Urinary bladder (tissue), 4 donors: Measurements from ENCODE around the gene TGM6. TPM values are rescaled to one million over a fixed set of nuclear protein-coding genes. Genes with fewer than 3 reads are reported as not detected.

Source experiments
- DNase-seq: peaks from one replicate; pipeline ENCODE4 v3.0.0-alpha.2; 2015; ENCODE audit errors: extremely low spot score
- H3K27ac ChIP-seq: one replicate; pipeline ENCODE4 v1.5.1; 2013; ENCODE audit warnings: low read depth, mild to moderate bottlenecking, moderate library complexity
- H3K36me3 ChIP-seq: one replicate; pipeline ENCODE4 v1.6.1; 2013; ENCODE audit warnings: mild to moderate bottlenecking, moderate library complexity; ENCODE audit not compliant: insufficient read depth
- H3K4me1 ChIP-seq: one replicate; pipeline ENCODE4 v1.6.1; 2013; ENCODE audit warnings: mild to moderate bottlenecking, moderate library complexity; ENCODE audit not compliant: insufficient read depth
- H3K4me3 ChIP-seq: one replicate; pipeline ENCODE4 v1.5.1; 2013; ENCODE audit warnings: low read depth, low read length
- WGBS: extraction: QIAGEN DNeasy Blood & Tissue Kit; methylation state at CpG from one replicate; pipeline ENCODE4 v1.1.7; 2013; 5-methylcytosine and 5-hydroxymethylcytosine counted together
- polyA plus RNA-seq: library from polyadenylated mRNA; stranded (reverse); fragments of 200-250 nt; gene quantifications from one replicate; pipeline ENCODE4 v1.2.3, GENCODE V29; 2013
- total RNA-seq: library from RNA; depleted of rRNA; stranded (reverse); fragments of >200 nt; gene quantifications from one replicate; pipeline ENCODE4 v1.2.3, GENCODE V29; 2014
- donor health status: healthy with polysubstance abuse.
- donor health status: healthy.

TGM6 gene
- total and polyA plus RNA-seq, 2 donors = not detected

DNA sequence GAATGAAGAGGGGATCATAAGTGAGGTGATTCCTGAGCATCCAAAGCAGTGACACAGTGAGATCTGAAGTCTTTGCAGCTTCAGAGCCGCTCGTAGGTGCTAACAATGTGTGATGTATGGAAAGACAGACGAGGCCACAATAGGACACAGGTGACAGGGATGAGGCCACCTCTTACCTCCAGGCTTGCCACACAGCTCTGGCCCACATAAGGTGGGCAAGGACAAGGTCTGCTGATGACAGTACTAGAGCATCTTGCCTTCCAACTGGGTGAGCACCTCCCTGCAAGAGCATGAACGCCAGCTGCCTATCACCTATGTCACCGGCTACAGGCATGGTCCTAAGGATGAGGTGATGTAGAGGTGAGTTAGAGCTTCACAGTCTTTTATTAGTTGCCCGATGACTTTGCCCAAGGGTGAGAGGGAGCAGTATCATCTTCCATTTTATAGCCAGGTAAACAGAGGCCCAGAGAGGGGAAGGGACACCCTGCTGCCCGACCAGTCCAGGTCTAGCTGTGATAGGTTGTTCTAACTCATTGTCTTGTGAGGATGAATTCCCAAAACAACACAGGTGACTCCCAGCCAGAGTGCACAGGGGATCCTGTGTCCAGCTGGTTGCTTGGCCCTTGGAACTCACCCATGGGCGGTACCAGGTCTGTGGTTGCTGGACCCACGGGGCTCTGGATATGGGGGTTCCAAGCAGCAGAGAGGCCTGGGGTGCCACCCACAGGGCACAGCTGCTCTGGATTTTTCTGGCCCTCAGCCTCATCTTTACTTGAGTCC lies 6.2 kb upstream of the TGM6 start:
- Histone ChIP-seq H3K36me3 (no peaks in the 10 kb centered on the region), H3K4me3 (no peak overlapping the region), H3K4me1 (no peaks in the 10 kb centered on the region), H3K27ac (no peak overlapping the region)
- no peak for DNase-seq
- 77% methylated on average over 9 of the region's 9 CpGs for WGBS

DNA sequence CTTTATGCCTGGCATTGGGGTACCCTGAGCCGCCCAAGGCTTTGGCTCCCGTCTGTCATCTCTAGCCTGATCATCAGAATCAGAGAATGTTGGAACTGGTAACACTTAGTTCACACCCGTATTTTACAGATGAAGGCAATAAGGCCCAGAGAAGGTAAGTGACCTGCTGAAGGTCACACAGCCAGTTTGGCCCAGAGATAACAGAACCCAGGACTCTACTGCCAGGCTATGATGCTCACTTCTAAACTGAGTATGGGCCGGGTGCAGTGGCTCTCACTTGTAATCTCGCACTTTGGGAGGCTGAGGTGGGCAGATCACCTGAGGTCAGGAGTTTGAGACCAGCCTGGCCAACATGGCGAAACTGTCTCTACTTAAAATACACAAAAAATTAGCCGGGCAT lies 1.8 kb upstream of the TGM6 start:
- H3K4me1 ChIP-seq = no peaks in the 10 kb centered on the region
- H3K4me3 ChIP-seq = no peak overlapping the region
- no peak overlapping the region for H3K27ac ChIP-seq
- 85% methylated on average over 7 of the region's 7 CpGs for WGBS
- no peaks in the 10 kb centered on the region for H3K36me3 ChIP-seq
- no peak for DNase-seq

DNA sequence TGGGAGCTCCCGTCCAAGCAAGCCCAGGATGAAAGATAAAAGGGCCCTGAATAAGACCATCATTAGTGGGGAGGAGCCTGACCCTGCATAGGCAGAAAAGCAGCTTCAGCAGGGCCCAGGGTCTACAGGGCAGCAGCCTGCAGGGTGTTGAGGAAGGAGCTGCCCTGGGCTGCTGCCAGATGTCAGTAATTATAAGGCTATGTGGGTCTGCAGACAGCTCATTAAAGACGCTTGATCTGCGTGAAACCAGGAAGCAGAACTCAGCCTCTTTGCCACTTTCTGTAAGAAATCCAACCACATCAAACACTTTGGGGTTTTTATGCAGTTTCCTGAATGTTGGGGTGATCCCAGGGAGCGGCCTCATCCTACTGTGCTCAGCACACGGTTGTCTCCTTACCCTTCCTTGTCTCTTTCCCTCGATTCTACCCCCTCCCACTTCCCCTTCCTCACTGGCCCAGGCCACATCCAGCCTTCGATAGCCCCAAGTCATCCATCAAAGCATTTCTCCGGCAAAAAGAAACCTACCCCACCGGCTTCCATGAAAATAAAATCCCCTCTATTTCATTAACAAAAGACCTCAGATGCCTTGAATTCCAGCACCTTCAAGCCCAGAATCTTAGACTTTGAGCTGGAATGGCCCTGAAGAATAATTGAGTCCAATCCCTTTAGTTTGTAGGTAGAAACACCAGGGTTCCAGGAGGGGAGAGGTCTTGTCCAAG lies 1.0 kb upstream of the TGM6 start:
- Histone ChIP-seq H3K4me3 (no peak overlapping the region), H3K27ac (no peak overlapping the region), H3K4me1 (no peaks in the 10 kb centered on the region), H3K36me3 (no peaks in the 10 kb centered on the region)
- 21% methylated on average over 9 of the region's 9 CpGs for WGBS
- no peak for DNase-seq

- DNase-seq = no peak
Measured at GRCh38 chr20:2381303-2381702, 602 bp downstream of the TGM6 start.

GRCh38 chr20:2382833-2383232 lies 2.1 kb downstream of the TGM6 start:
- H3K36me3 ChIP-seq = no peaks in the 10 kb centered on the region
- no peaks in the 10 kb centered on the region for H3K4me1 ChIP-seq
- H3K4me3 ChIP-seq = no peak overlapping the region
- no peak overlapping the region for H3K27ac ChIP-seq
- WGBS = 90% methylated on average over 2 of the region's 2 CpGs
- DNase-seq = no peak

More at GRCh38 chr20:2381303-2381702, 602 bp downstream of the TGM6 start:
- Histone ChIP-seq H3K4me1 (no peaks in the 10 kb centered on the region), H3K4me3 (no peak overlapping the region), H3K36me3 (no peaks in the 10 kb centered on the region), H3K27ac (no peak overlapping the region)
- WGBS = 67% methylated on average over 7 of the region's 7 CpGs

GRCh38 chr20:2385026-2385425 lies 4.3 kb downstream of the TGM6 start:
- Histone ChIP-seq H3K4me3 (no peak overlapping the region), H3K36me3 (no peaks in the 10 kb centered on the region), H3K4me1 (no peaks in the 10 kb centered on the region), H3K27ac (no peak overlapping the region)
- DNase-seq = no peak
- WGBS = 53% methylated on average over 5 of the region's 5 CpGs

GRCh38 chr20:2385496-2385895 lies 4.8 kb downstream of the TGM6 start:
- no peak for DNase-seq
- Histone ChIP-seq H3K4me1 (no peaks in the 10 kb centered on the region), H3K4me3 (no peak overlapping the region), H3K27ac (no peak overlapping the region), H3K36me3 (no peaks in the 10 kb centered on the region)
- WGBS = 44% methylated on average over 6 of the region's 6 CpGs

- Histone ChIP-seq H3K4me3 (no peak overlapping the region), H3K4me1 (no peaks in the 10 kb centered on the region), H3K27ac (no peak overlapping the region), H3K36me3 (no peaks in the 10 kb centered on the region)
- no peak for DNase-seq
- 51% methylated on average over 5 of the region's 5 CpGs for WGBS
Measured at GRCh38 chr20:2386516-2387179, 5.9 kb downstream of the TGM6 start.

DNA sequence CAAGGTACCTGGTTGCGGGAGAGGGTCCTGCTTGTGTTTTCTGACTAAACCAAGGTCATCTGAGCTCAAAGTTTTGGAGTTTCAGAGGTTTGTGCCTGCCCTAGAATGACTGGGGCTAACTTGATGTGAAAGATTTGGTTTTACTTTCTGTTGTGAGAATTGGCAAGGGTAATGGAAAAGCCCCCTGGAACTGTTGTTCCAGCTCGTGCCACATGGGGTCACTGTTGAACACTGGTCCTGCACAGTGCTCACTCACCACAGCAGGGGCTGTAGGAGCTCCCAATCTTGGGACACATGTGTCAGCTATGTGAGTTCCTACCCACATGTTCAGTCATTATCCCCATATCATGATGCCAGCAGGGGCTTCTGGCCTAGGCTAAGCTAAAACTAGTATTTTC lies 6.5 kb downstream of the TGM6 start:
- no peaks in the 10 kb centered on the region for H3K4me1 ChIP-seq
- 41% methylated on average over 2 of the region's 2 CpGs for WGBS
- H3K36me3 ChIP-seq = no peaks in the 10 kb centered on the region

GRCh38 chr20:2387580-2387979 lies 6.9 kb downstream of the TGM6 start:
- no peak for DNase-seq
- Histone ChIP-seq H3K4me3 (no peak overlapping the region), H3K4me1 (no peaks in the 10 kb centered on the region), H3K36me3 (no peaks in the 10 kb centered on the region), H3K27ac (no peak overlapping the region)
- 85% methylated on average over 4 of the region's 4 CpGs for WGBS

More for the DNA sequence above, 6.5 kb downstream of the TGM6 start:
- no peak for DNase-seq
- H3K27ac ChIP-seq = no peak overlapping the region
- no peak overlapping the region for H3K4me3 ChIP-seq

DNA sequence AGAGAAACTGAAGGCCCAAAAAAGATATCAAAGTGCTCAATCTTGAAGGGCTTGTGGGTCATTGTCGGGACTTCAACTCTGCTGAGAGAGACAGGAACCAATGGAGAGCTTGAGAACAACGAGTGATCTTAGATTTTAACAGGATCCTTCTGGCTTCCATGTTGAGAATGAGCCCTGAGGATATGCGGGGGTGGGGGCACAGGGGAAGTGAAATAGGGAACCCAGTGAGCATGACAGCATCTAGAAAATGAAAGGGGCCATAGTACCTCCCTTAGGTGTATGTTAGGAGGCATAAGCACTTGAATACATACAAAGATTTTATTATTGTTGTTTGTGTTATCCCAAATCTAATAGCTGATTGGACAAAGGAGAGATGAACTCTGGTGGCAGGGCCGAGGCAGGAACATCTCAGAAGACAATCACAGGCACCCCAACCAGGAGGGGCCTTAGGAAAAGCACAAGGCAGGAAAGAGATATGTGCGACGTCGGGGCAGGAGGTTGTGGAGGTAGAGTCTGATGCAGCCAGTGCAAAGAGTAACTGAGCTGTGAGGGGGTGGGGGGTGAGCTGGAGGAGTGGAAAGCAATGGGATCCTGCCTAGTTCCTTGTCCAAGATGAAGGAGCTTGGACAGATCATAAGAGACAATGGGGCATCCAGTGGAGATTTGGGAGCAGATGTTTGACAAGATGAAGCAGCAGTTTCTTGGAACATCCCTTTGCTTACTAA lies 10.4 kb downstream of the TGM6 start:
- no peak for DNase-seq
- Histone ChIP-seq H3K4me1 (no peaks in the 10 kb centered on the region), H3K4me3 (no peak overlapping the region), H3K27ac (no peak overlapping the region), H3K36me3 (no peaks in the 10 kb centered on the region)
- 66% methylated on average over 7 of the region's 7 CpGs for WGBS

DNA sequence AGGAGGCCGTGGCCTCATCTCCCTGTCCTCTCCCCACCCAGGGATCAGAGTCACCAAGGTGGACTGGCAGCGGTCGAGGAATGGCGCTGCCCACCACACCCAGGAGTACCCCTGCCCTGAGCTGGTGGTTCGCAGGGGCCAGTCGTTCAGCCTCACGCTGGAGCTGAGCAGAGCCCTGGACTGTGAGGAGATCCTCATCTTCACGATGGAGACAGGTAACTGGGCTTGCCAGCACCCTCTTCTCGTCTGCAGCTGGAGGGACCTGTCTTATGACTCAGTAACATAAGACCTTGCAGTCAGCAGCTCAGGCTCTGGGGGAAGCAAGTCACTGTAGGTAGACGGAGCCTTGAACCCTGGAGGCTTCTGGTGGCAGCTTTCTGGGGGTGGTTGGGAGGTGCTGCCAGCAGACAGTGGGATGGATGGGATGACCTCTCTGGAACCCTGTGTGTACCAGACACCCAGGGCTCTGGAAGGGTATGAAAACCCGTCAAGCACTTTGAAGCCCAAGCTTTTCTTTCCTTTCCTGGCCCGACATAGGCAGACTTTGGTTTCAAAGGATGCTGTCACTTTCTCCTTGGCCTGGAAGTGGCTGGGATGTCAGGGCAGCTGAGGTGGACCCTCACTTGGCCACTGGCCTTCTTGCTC lies 13.8 kb downstream of the TGM6 start:
- no peaks in the 10 kb centered on the region for H3K4me1 ChIP-seq
- DNase-seq = no peak
- 84% methylated on average over 12 of the region's 12 CpGs for WGBS

GRCh38 chr20:2395136-2395535 lies 14.4 kb downstream of the TGM6 start:
- H3K4me1 ChIP-seq = no peaks in the 10 kb centered on the region
- WGBS = 73% methylated on average over 9 of the region's 9 CpGs
- H3K36me3 ChIP-seq = no peaks in the 10 kb centered on the region
- H3K4me3 ChIP-seq = no peak overlapping the region
- no peak for DNase-seq
- H3K27ac ChIP-seq = no peak overlapping the region

More for the DNA sequence above, 13.8 kb downstream of the TGM6 start:
- Histone ChIP-seq H3K27ac (no peak overlapping the region), H3K4me3 (no peak overlapping the region), H3K36me3 (no peaks in the 10 kb centered on the region)
